GM12801 (cell line): ENCODE results near the gene SORCS2.

Experiments
- CTCF ChIP-seq: IDR thresholded peaks from one replicate; pipeline ENCODE4 v1.5.1; 2011; ENCODE audit warnings: control low read depth; ENCODE audit not compliant: insufficient read length; ENCODE audit errors: extremely low read depth

Gene SORCS2

GRCh38 chr4:7421356-7422150, 229.2 kb downstream of the SORCS2 start:
- TF ChIP-seq CTCF = no peak

- no peak for TF ChIP-seq CTCF
Observed at GRCh38 chr4:7422151-7422897, 230.0 kb downstream of the SORCS2 start.

- TF ChIP-seq CTCF = no peak
Observed at GRCh38 chr4:7422898-7423180, 230.5 kb downstream of the SORCS2 start.

- TF ChIP-seq CTCF = no peak
Observed at GRCh38 chr4:7423391-7423790, 231.1 kb downstream of the SORCS2 start.

GRCh38 chr4:7423801-7424552, 231.6 kb downstream of the SORCS2 start:
- TF ChIP-seq CTCF = no peak

GRCh38 chr4:7424553-7425111, 232.3 kb downstream of the SORCS2 start:
- no peak for TF ChIP-seq CTCF

- TF ChIP-seq CTCF = no peak
Observed at GRCh38 chr4:7425124-7425523, 232.8 kb downstream of the SORCS2 start.
